SK-N-SH (cell line): Measurements from ENCODE around the gene HDAC2. TPM values are rescaled to one million over a fixed set of nuclear protein-coding genes. Genes with fewer than 3 reads are reported as not detected.

ENCODE experiments used
- CTCF ChIA-PET: fragments of 300-600, 350-600 bp; formaldehyde crosslinking; extraction: SDS; loops from one replicate; lab custom pipeline; 2021; lab: Yijun Ruan, JAX
- POLR2A ChIA-PET: fragments of 350-600 bp; sonication (Branson Sonifier 250); formaldehyde crosslinking; extraction: SDS; loops from one replicate; lab custom pipeline; 2020; ENCODE audit warnings: antibody characterized with exemption, inconsistent platforms; lab: Yijun Ruan, JAX
- DNase-seq: peaks from one replicate; pipeline ENCODE4 v3.0.0; 2012
- H2AFZ ChIP-seq: fragments of 200-600 bp; sonication (generic); 2 replicates; pipeline ENCODE4 v1.8.1; 2016; ENCODE audit warnings: antibody characterized with exemption, mild to moderate bottlenecking, low read depth
- H3F3A ChIP-seq: fragments of 200-600 bp; sonication (generic); replicated peaks from 2 replicates; pipeline ENCODE3; 2016; ENCODE audit warnings: antibody characterized with exemption, mild to moderate bottlenecking; ENCODE audit not compliant: insufficient read depth
- H3K27ac ChIP-seq, 2 experiments: fragments of 200-500 bp in 1 of 2; fragments of 200-600 bp in 1 of 2; sonication (Bioruptor generic) in 1 of 2; sonication (generic), shearing (Covaris generic) in 1 of 2; 2 replicates each; pipeline versions ENCODE4 v1.5.1 to v1.6.1; 2014 to 2016; ENCODE audit warnings: low read depth in 2 of 2, inconsistent platforms in 1 of 2, low read length in 1 of 2, mild to moderate bottlenecking in 1 of 2, mixed read lengths in 1 of 2
- H3K27me3 ChIP-seq: fragments of 200-600 bp; sonication (generic), shearing (Covaris generic); 2 replicates; pipeline ENCODE4 v1.6.1; 2016; ENCODE audit warnings: mixed run types; ENCODE audit not compliant: insufficient read depth
- H3K36me3 ChIP-seq, 2 experiments: fragments of 200-500 bp in 1 of 2; fragments of 200-600 bp in 1 of 2; sonication (Bioruptor generic) in 1 of 2; sonication (generic) in 1 of 2; replicated peaks in 1 of 2; 2 replicates each; pipeline versions ENCODE3 to v1.5.1; 2014 to 2016; ENCODE audit warnings: low read length in 1 of 2, mild to moderate bottlenecking in 1 of 2; ENCODE audit not compliant: insufficient read depth in 2 of 2, control insufficient read depth in 1 of 2
- H3K4me1 ChIP-seq, 2 experiments: fragments of 200-500 bp in 1 of 2; fragments of 200-600 bp in 1 of 2; sonication (Bioruptor generic) in 1 of 2; sonication (generic), shearing (Covaris generic) in 1 of 2; 2 replicates each; pipeline versions ENCODE4 v1.5.1 to v1.6.1; 2014 to 2016; ENCODE audit warnings: low read depth in 1 of 2, low read length in 1 of 2, mixed run types in 1 of 2; ENCODE audit not compliant: insufficient read depth in 2 of 2, control insufficient read depth in 1 of 2
- H3K4me2 ChIP-seq: fragments of 200-600 bp; sonication (generic), shearing (Covaris generic); 2 replicates; pipeline ENCODE4 v1.6.1; 2017; ENCODE audit warnings: mixed run types
- H3K4me3 ChIP-seq, 2 experiments: fragments of 200-500 bp in 1 of 2; fragments of 200-600 bp in 1 of 2; sonication (Bioruptor generic) in 1 of 2; sonication (generic), shearing (Covaris generic) in 1 of 2; 2 replicates each; pipeline versions ENCODE4 v1.5.1 to v1.8.1; 2014 to 2016; ENCODE audit warnings: low read depth in 2 of 2, inconsistent platforms in 1 of 2, low read length in 1 of 2, mild to moderate bottlenecking in 1 of 2, mixed read lengths in 1 of 2, moderate library complexity in 1 of 2
- H3K79me2 ChIP-seq: fragments of 200-600 bp; sonication (generic); 2 replicates; pipeline ENCODE4 v1.8.1; 2017; ENCODE audit warnings: mild to moderate bottlenecking; ENCODE audit not compliant: insufficient read depth
- H3K9ac ChIP-seq: fragments of 200-600 bp; sonication (generic); 2 replicates; pipeline ENCODE4 v1.6.1; 2017; ENCODE audit warnings: mixed run types
- H3K9me2 ChIP-seq: fragments of 200-600 bp; sonication (generic); 2 replicates; pipeline ENCODE4 v1.6.1; 2017; ENCODE audit warnings: mixed run types
- H3K9me3 ChIP-seq: fragments of 200-600 bp; sonication (generic); 2 replicates; pipeline ENCODE4 v1.6.1; 2017; ENCODE audit warnings: mixed run types, mild to moderate bottlenecking, moderate library complexity
- H4K20me1 ChIP-seq: fragments of 200-600 bp; sonication (generic); 2 replicates; pipeline ENCODE4 v1.6.1; 2017; ENCODE audit warnings: mild to moderate bottlenecking, mixed run types; ENCODE audit not compliant: insufficient read depth
- CHD2 ChIP-seq: fragments of 150-350 bp; IDR thresholded peaks from 2 replicates; pipeline ENCODE4 v1.6.1; 2018; ENCODE audit warnings: low read length; ENCODE audit not compliant: partially characterized antibody
- ELF1 ChIP-seq: IDR thresholded peaks from 2 replicates; pipeline ENCODE4 v1.4.0; 2012
- EZH2phosphoT487 ChIP-seq: fragments of 200-600 bp; sonication (generic); IDR thresholded peaks from 2 replicates; pipeline ENCODE4 v1.6.1; 2017; ENCODE audit warnings: low read depth, mixed run types, mild to moderate bottlenecking, antibody characterized with exemption, moderate library complexity, borderline replicate concordance
- FOSL2 ChIP-seq: IDR thresholded peaks from 2 replicates; pipeline ENCODE4 v1.4.0; 2012; ENCODE audit warnings: low read depth, mild to moderate bottlenecking, moderate library complexity, borderline replicate concordance
- GATA2 ChIP-seq: sonication (generic); formaldehyde crosslinking; IDR thresholded peaks from 2 replicates; pipeline ENCODE4 v1.5.0; 2020; ENCODE audit warnings: mild to moderate bottlenecking, missing genetic modification reagents
- JUND ChIP-seq: IDR thresholded peaks from 2 replicates; pipeline ENCODE4 v1.4.0; 2012
- MAX ChIP-seq: IDR thresholded peaks from 2 replicates; pipeline ENCODE4 v1.4.0; 2012; ENCODE audit warnings: low read depth
- MXI1 ChIP-seq: IDR thresholded peaks from 2 replicates; pipeline ENCODE4 v1.6.1; 2012; ENCODE audit warnings: mild to moderate bottlenecking, low read depth, low read length, improper control_type of control experiment
- NRF1 ChIP-seq: IDR thresholded peaks from 2 replicates; pipeline ENCODE4 v1.6.1; 2012; ENCODE audit warnings: low read depth, mild to moderate bottlenecking, low read length
- PBX3 ChIP-seq: IDR thresholded peaks from 2 replicates; pipeline ENCODE4; 2012
- RCOR1 ChIP-seq: fragments of 150-350 bp; IDR thresholded peaks from 2 replicates; pipeline ENCODE4 v1.6.1; 2017; ENCODE audit warnings: antibody characterized with exemption, low read length
- REST ChIP-seq: IDR thresholded peaks from 2 replicates; pipeline ENCODE4 v1.6.1; 2012; ENCODE audit warnings: mild to moderate bottlenecking, low read depth, low read length, moderate library complexity
- SMC3 ChIP-seq: IDR thresholded peaks from 2 replicates; pipeline ENCODE4 v1.6.1; 2012; ENCODE audit warnings: low read depth, low read length, improper control_type of control experiment
- TAF1 ChIP-seq: IDR thresholded peaks from 2 replicates; pipeline ENCODE4 v1.6.1; 2012; ENCODE audit warnings: low read depth, mild to moderate bottlenecking, low read length, moderate library complexity, borderline replicate concordance
- TCF12 ChIP-seq: IDR thresholded peaks from 2 replicates; pipeline ENCODE4 v1.4.0; 2012
- TEAD4 ChIP-seq: IDR thresholded peaks from 2 replicates; pipeline ENCODE4 v1.4.0; 2012; ENCODE audit warnings: mild to moderate bottlenecking, borderline replicate concordance; ENCODE audit not compliant: insufficient read depth
- WGBS: methylation state at CpG from one replicate; pipeline ENCODE4 v1.1.6; 2017; ENCODE audit warnings: low lambda C conversion rate; 5-methylcytosine and 5-hydroxymethylcytosine counted together
- polyA plus RNA-seq, 3 experiments: library from polyadenylated mRNA; depleted of rRNA; stranded (reverse); fragments of >200 nt; gene quantifications; 2 replicates each; pipeline ENCODE4 v1.2.3, GENCODE V29; 2012

The HDAC2 gene
- polyA plus RNA-seq, 1 of the 3 experiments (the other 2 are of a cell fraction), result 90.4 TPM

GRCh38 chr6:113930183-113930582 is 40.8 kb downstream of the HDAC2 start:
- Histone ChIP-seq H3K9me2 (no peaks in the 10 kb centered on the region), H4K20me1 (no peaks in the 10 kb centered on the region), H3F3A (peaks cover 5% of the 10 kb centered on the region), H3K4me3 (no peak overlapping the region), H3K4me2 (no peak overlapping the region), H3K27me3 (no peaks in the 10 kb centered on the region), H3K27ac (no peak overlapping the region), H3K9ac (no peak overlapping the region), H3K9me3 (0 out of 2 replicates have a peak, but pooled peaks cover 4% of the 10 kb centered on the region), H3K36me3 (peaks cover 9 to 24% of the 10 kb centered on the region in 2 experiments), H2AFZ (no peak overlapping the region), H3K79me2 (no peaks in the 10 kb centered on the region), H3K4me1 (no peaks in the 10 kb centered on the region)
- DNase-seq, result no peak
- TF ChIP-seq JUND (no peak), MXI1 (no peak), RCOR1 (no peak), TCF12 (no peak), CHD2 (no peak), NRF1 (no peak), ELF1 (no peak), GATA2 (CRISPR knock-in tag) (no peak), PBX3 (no peak)
- ChIA-PET POLR2A (no interaction called here), CTCF (no interaction called here)

GRCh38 chr6:113927001-113927400 is 43.9 kb downstream of the HDAC2 start:
- TF ChIP-seq SMC3, result no peak
- no peak for TF ChIP-seq MAX
- no peak for TF ChIP-seq EZH2phosphoT487
- TF ChIP-seq ELF1, result no peak
- TF ChIP-seq, all 33 proteins: peak for 0
- H3K36me3 ChIP-seq, result peaks cover 0 to 7% of the 10 kb centered on the region in 2 experiments
- DNase-seq, result no peak
- peaks cover 5% of the 10 kb centered on the region for H3F3A ChIP-seq
- no peak overlapping the region for H3K4me2 ChIP-seq
- H3K9ac ChIP-seq, result no peak overlapping the region
- no peaks in the 10 kb centered on the region; a peak in 1 of 4 replicates for H3K4me1 ChIP-seq
- WGBS, result 50% methylated on average over 2 of the region's 2 CpGs
- no peaks in the 10 kb centered on the region for H4K20me1 ChIP-seq
- no peaks in the 10 kb centered on the region for H3K79me2 ChIP-seq
- no peak overlapping the region for H3K27ac ChIP-seq
- no peaks in the 10 kb centered on the region for H3K27me3 ChIP-seq
- H3K4me3 ChIP-seq, result no peak overlapping the region
- ChIA-PET CTCF (interaction anchor here (1.5 kb wide), 1 partner anchor 9 kb away, joined by 10 read pairs; no protein-coding TSS in a partner anchor), POLR2A (no interaction called here)
- no peaks in the 10 kb centered on the region for H3K9me2 ChIP-seq
- no peak overlapping the region for H2AFZ ChIP-seq
- H3K9me3 ChIP-seq, result 0 out of 2 replicates have a peak, but pooled peaks cover 4% of the 10 kb centered on the region

- POLR2A ChIA-PET, result no interaction called here
- H3K4me2 ChIP-seq, result no peak overlapping the region
- H3K36me3 ChIP-seq, result peaks cover 0 to 7% of the 10 kb centered on the region in 2 experiments
- 0 out of 2 replicates have a peak, but pooled peaks cover 4% of the 10 kb centered on the region for H3K9me3 ChIP-seq
- no peak overlapping the region for H3K27ac ChIP-seq
- no peak overlapping the region for H2AFZ ChIP-seq
- peaks cover 0 to 4% of the 10 kb centered on the region in 2 experiments; a peak in 2 of 4 replicates for H3K4me1 ChIP-seq
- no peak for DNase-seq
- TF ChIP-seq TEAD4 (no peak), FOSL2 (no peak), TAF1 (no peak), GATA2 (CRISPR knock-in tag) (no peak), REST (no peak)
- TF ChIP-seq, all 33 proteins: peak for 0
- no peaks in the 10 kb centered on the region for H4K20me1 ChIP-seq
- no peaks in the 10 kb centered on the region for H3K27me3 ChIP-seq
- no peaks in the 10 kb centered on the region for H3K9me2 ChIP-seq
- H3F3A ChIP-seq, result peaks cover 5% of the 10 kb centered on the region
- no peak overlapping the region for H3K4me3 ChIP-seq
- 49% methylated on average over 2 of the region's 2 CpGs for WGBS
- H3K79me2 ChIP-seq, result no peaks in the 10 kb centered on the region
- H3K9ac ChIP-seq, result no peak overlapping the region
- CTCF ChIA-PET, result interaction anchor here (1.9 kb wide), 1 partner anchor 11 kb away, joined by 8 read pairs; no protein-coding TSS in a partner anchor
Measured at GRCh38 chr6:113925378-113925777, 45.6 kb downstream of the HDAC2 start.
